H4 (cell line): ENCODE measurements around the gene ADAP1. TPM values are rescaled to one million over a fixed set of nuclear protein-coding genes. Genes with fewer than 3 reads are reported as not detected.
A peak's percentile ranks its signal among the peaks of the same experiment; 100 is the strongest.

Source experiments
- DNase-seq: peaks from one replicate; pipeline ENCODE4 v3.0.0-alpha.2; 2015; ENCODE audit warnings: low spot score
- total RNA-seq: library from RNA; depleted of rRNA; stranded (reverse); fragments of >200 nt; shearing (Covaris generic); gene quantifications from 2 replicates; pipeline ENCODE4 v1.2.3, GENCODE V29; 2014

Gene ADAP1
- total RNA-seq, 1 experiment from 2014 or later, result 1.4 TPM

- no peak for DNase-seq
Observed at GRCh38 chr7:909358-910329, 44.8 kb downstream of the ADAP1 start.

GRCh38 chr7:908591-909357 is 45.7 kb downstream of the ADAP1 start:
- peak; percentile 79 for DNase-seq

GRCh38 chr7:908159-908581 is 46.3 kb downstream of the ADAP1 start:
- no peak for DNase-seq

GRCh38 chr7:907158-907980 is 47.1 kb downstream of the ADAP1 start:
- no peak for DNase-seq

GRCh38 chr7:906776-907157 is 47.7 kb downstream of the ADAP1 start:
- no peak for DNase-seq

- DNase-seq, result peak; percentile 87
Observed at GRCh38 chr7:904847-905246, 49.6 kb downstream of the ADAP1 start.

- DNase-seq, result no peak
Observed at GRCh38 chr7:903921-904755, 50.3 kb downstream of the ADAP1 start.

GRCh38 chr7:902996-903395 is 51.5 kb downstream of the ADAP1 start:
- DNase-seq, result no peak

GRCh38 chr7:901388-902154 is 52.9 kb downstream of the ADAP1 start:
- peak; percentile 95 for DNase-seq

GRCh38 chr7:901041-901387 is 53.5 kb downstream of the ADAP1 start:
- no peak for DNase-seq

- no peak for DNase-seq
Observed at GRCh38 chr7:900331-901040, 54.0 kb downstream of the ADAP1 start.

- DNase-seq, result no peak
Observed at GRCh38 chr7:899806-900205, 54.7 kb downstream of the ADAP1 start.

- no peak for DNase-seq
Observed at GRCh38 chr7:898855-899681, 55.4 kb downstream of the ADAP1 start.

- DNase-seq, result no peak
Observed at GRCh38 chr7:898460-898854, 56.0 kb downstream of the ADAP1 start.

- DNase-seq, result no peak
Observed at GRCh38 chr7:897771-898376, 56.6 kb downstream of the ADAP1 start.

- DNase-seq, result no peak
Observed at GRCh38 chr7:897086-897485, 57.4 kb downstream of the ADAP1 start.

- DNase-seq, result no peak
Observed at GRCh38 chr7:896346-897075, 58.0 kb downstream of the ADAP1 start.
